Stimulated activated naive CD4-positive, alpha-beta T cell (primary cell): ENCODE data around the gene PPP1R1C.
A peak's percentile ranks its signal among the peaks of the same experiment; 100 is the strongest.
"Not testable (repeated sequence)": the region's sequence is repeated elsewhere in the genome, so short reads cannot be mapped to it uniquely, and the experiment has no call there.

Source experiments
- DNase-seq, 6 experiments: peaks; one replicate each; lab custom pipeline; 2025; lab: John Stamatoyannopoulos, UW

Gene PPP1R1C, protein sequence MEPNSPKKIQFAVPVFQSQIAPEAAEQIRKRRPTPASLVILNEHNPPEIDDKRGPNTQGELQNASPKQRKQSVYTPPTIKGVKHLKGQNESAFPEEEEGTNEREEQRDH

DNA sequence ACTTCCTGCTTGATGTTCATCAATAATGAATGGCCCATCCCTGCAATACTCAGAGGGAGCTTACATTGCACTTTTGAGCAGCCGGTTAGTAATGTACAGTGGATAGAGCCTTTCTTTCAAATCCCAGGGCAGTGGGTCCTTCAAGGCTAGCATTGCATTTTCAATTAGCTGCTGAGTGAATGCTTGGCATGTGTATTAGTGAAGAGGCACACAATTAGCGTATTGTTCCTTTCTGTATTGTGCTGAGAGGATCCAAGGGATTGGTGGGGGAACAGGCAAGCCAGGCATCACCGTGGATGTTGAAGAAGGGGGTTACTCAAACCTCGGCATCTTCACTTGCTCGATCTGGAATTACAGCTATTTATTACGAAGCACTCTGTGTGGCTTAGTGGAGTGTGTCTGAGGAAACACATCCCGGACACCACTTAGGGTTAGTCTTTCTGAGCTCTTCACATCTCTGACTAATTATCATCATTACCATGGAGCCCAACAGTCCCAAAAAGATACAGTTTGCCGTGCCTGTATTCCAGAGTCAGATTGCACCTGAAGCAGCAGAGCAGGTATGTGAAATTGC is at the start of gene PPP1R1C:
TSS of gene PPP1R1C (plus strand) at position 222 of the 574 bp plus-strand sequence. CDS start at position 480, 258 bp downstream.
- DNase-seq: no peak

DNA sequence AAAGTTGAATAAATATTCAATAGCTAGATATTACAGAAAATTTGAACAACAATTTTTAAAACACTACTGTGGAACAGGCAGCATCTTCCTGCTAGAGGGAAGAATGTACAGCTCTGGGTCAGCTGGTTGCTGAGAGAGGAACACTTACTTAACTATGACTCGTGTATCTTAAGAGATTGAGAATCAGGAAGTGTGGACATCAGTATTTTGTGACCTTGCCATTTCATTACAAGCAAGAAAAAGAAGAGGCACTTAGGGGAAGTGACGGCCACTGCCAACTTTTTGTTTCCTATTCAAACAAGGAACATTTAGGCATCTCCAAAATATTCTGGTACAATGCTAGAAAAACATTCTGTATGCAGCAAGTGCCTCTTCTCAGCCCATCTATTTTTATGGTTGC is 48.2 kb upstream of the PPP1R1C start:
- DNase-seq: no peak

DNA sequence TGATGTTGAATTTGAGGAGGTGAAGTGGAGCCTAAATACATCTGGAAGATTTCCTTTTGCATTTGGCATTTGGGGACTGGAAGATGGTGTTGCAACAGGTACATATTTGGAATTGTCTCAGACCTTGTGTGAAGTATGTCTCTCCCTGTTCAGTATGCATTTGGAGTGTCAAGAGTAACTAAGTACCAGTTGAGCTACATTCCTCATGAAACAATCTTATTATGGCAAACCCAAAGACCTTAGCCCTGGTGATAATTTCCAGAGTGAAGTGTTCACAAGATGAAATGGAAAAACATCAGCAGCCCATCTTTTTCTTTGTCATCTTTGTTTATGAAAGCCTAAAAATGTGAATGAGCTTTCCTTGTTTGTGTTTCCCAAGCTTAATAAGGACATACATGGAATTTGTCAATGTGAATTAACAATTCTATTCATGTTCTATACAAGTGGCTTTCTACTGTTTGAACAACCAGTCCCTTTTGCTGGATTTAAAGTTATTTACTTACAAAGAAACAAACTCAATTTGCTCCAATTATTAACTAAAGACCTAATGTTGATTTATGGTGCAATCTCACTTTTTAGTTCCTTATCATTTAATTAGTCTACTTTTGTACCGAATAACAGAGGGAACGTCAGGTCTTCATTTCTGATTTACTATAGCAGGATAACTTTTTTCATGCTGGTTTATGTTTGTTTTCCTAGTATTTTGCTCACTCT is 42.1 kb upstream of the PPP1R1C start:
- no peak for DNase-seq

DNA sequence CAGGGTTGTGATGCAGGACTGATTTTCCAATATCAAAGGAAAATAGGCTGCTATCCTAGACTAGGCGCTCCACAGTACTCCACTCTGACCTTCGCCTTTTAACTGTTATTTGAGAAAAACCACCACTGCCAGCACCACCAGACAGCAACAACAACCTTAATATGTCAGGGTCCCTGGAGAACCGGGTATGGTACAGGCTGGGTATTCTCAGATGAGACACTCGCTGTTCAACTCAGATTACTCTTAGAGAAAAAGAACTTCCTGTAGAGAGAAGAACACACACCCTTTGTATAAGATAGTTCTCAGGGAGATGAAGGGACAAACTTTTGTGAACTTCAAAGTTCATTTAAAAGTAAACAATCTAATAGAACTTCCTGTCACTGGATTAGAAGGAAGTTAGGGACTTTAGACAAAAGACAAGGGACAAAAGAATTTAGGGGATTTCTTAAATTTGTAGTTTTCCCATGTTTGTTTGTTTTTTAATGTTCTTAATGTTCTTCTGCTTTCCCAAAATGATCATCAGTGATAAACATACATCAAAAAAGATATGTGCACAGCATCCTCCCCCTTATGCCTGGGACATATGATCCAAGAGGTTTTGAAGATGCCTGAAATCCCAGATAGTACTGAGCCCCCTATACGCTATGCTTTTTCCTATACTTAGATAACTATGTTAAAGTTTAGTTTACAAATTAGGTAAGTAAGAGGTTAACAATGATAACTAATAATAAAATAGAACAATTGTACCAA is 41.3 kb upstream of the PPP1R1C start:
- no peak for DNase-seq

DNA sequence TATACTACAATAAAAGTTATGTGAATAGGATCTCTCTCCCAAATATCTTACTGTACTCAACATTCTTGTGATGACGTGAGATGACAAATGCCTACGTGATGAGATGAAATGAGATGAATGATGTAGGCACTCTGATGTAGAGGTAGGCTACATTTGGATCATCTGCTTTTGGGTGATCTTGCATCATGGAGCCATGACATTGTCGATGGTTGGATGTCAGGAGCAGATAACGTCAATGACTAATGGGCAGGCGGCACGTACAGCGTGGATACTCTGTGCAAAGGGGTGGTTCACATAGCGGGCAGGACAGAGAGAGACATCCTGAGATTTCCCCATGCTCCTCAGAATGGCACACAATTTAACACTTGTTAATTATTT is 40.8 kb upstream of the PPP1R1C start:
- DNase-seq: no peak

DNA sequence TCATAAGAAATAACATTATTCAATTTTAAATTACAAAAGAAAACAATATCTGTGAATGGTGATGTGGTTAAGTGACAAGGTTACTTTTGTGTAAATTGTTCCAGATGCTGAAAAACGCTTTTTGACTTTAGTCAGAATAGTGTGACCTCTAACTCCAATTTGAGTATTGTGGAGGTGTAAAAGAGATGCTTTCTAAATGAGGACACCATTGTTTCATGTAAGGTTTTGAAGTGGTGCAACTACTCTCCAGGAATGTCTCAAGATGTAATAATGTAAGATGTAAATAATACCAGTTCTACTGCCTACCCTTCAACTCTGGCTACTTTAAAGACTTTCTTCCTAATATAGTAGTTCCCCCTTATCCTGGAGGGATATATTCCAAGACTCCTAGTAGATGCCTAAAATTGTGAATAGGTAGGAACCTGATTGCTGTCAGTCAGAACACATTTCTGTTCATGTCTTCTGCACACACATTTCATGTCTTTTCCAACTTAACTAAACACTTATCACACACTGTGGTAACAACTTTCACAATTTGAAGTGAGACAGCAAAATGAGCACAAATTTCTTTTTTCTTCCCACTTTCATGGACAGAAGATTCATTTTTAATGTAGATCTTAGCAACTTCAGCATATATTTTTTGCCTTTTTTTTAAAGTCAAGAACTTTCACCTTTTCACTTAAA is 39.1 kb upstream of the PPP1R1C start:
- DNase-seq: no peak

DNA sequence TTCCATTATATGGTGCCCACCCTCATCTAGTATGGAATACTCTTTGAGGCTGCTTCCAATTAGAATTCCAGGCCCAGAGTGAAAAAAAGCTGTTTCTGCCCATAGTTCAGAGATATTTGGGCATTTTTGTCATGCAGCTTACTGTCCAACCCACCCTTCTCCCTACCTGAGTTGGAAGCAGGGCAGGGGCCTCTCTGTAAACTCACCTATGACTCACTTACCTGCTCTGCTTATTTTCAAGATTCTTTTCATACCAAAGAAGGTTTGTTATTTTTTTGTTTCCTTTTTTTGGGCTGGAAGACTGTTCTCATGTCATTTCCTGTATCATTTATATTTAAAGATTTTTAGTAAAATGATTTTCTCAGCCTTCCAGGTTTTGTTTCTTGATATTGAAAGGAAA is 38.4 kb upstream of the PPP1R1C start:
- DNase-seq: no peak

DNA sequence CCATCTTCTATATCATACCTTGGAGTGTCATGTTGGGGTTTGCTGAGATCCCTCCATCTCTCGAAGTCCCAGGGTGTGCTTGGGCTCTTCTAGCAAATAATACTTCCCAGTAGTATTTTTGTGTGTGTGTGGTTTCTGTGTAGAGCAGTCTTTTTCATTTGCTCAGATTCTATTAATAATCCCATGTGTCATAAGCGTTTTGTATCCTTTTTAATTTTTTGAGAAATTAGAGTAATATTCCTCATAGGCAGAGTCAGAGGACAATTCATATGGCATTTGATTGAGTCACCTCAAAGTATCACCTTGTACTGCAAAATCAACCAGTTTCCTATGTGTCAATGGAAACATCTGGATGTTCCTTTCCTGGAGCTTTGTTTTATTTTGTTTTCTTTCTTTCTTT is 37.4 kb upstream of the PPP1R1C start:
- no peak for DNase-seq

DNA sequence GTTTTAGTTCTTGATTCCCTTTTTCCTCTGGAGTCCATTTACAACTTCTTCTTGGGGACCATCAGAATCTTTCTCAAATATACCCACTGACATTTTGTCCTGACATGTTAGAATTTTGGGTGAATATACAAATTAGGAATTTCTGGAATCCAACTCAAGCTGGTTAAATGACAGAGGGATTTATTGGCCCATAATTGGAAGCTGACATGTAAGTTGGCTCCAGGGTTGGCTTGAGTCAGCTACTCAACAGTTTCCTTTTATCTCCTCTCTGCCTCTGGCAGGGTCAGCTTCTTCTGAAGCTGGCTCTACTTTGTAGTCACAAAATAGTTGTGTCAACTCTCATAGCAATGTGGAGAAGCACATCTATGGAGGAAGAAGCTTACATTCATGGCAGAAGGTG is 36.6 kb upstream of the PPP1R1C start:
- DNase-seq: no peak

DNA sequence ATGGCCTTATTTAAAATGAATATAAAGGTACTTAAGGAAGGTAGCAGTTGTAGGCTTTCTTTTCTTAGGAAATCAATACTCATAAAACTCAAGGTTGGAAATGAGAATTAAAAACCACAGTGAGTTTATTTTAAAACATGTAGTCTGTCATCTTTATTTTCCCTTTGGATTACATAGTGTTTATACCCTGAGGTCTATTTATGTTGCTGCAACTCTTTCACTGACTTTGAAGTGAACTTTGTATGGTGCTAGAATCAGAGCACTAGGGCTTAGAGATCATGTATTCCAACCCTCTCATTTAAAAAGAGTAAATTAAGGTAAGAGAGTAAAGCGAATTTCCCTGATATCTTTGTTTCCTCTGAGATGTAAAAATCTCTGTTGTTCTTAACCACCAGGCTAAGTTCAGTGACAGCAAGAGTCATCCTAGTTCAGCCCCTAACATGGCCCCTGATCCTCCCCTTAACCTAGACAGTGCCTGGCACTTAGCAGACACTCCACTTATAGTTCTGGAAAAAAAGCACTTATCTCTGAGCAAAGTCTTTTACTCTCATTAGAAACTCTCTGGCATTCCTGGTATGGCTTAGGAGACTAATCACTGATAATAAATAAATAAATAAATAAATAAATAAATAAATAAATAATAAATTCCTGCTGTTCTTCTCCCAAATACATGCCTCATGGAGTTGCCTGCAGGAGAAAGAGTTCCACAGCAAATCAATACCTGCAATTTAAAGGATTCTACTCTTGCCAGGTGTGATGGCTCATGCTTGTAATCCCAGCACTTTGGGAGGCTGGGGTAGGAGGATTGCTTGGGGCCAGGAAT is 33.0 kb upstream of the PPP1R1C start:
- DNase-seq: no peak

DNA sequence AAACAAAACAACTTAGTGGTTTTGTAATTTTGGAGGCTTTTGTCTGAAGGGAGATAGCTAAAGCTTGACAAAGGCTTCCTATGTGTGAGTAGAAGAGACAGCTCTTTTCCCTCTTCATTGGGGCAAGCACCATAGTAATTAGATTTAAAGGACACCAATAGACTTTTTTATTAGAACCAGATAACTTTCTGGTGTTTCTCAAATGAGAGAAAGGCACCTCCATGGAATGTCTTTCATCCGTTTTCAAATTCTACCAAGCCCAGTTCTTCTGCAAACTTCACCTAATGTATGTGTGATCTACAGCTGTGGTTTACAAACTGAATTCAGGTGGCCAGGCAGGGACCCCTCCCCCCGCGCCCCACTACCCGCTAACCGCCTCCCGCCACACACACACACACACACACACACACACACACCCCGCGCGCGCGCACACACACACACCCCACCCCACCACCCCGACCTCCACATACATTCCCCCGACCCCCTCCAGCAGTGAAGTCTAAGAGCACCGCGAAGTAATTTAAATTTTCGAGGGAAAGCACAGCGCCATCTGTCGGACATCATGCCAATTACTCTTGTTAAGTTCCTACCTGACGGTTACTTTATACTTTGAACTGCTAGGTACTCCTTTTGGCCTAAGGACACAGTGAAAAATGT is 31.6 kb upstream of the PPP1R1C start:
- peak; percentile 25 to 55 (median 41) for DNase-seq

DNA sequence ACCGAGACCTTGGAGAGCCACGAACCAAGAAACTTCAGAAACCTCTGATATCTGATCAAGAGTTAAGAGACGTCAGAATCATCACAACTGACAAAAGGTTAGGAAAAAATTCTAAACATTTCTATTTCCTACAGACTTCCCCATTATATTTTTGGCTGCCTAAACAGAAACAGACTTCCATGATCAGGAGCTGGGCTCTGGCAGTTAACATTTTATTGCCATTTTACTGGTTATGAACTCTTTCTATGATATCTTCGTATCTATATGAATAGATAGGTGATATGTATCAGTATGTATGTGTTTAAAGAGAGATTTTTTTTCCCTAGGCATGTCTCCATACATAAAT is 31.1 kb upstream of the PPP1R1C start:
- peak in 1 of 6 experiments; percentile 37 for DNase-seq

DNA sequence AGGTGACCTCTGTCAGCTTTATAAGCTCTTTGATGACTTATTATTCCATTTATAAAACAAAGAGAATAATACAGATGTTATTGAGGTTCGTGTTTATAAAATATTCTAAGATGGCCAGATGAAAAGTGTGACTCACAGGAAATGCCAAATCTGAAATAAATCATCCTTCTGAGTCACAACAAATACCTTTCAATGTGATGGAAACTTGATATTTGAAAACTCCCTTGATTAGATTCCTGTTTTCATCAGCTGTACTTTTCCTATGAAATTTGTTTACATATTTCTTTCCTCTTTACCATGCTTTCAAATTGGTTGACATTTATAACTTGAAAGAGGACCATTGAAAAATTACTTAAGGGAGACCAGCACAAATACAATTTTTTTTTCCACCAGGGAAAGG is 30.6 kb upstream of the PPP1R1C start:
- DNase-seq: no peak

DNA sequence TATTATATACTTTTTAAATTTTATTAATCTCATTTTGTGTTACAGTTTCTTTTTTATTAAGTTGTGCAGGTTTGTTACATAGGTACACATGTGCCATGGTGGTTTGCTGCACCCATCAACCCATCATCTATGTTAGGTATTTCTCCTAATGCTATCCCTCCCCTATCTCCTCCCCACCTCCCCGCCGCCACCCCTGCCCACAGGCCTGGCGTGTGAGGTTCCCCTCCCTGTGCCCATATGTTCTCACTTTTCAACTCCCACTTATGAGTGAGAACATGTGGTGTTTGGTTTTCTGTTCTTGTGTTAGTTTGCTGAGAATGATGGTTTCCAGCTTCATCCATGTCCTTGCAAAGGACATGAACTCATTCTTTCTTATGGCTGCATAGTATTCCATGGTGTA is 29.8 kb upstream of the PPP1R1C start:
- DNase-seq: not testable (repeated sequence)

DNA sequence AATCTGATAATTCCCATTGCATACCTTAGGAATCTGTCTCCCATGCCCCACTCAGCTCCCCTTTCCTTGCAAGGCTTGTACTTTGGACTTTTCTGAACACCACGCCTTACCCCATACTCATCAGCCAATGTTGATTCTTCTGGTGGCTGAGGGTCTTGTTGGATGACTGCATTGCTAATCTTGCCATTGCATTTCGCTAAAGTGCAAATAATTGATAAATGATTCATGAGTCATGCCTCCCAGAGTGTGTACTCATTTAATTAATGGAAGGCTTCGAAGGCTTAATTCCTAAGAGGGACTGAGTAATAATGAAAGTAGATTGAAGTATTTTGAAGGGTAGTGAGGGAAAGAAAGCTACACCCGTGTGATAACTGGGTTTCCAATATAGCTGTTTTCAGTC is 28.0 kb upstream of the PPP1R1C start:
- DNase-seq: no peak

DNA sequence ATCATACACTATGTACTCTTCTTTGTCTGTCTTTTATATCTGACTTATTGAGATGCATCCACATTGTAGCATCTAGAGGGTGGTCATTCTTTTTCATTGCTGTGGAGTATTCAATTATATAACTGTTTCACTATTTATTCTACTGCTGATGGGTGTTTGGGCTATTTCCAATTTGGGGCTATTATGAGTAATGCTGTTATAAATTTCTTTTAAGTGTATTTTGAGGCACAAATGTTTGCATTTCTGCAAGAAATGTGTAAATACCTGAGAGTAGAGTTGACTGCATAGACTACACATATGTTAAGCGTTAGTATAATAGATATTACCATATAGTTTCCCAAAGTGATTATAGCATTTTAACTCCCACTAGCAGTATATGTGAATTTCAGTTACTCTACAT is 26.9 kb upstream of the PPP1R1C start:
- no peak for DNase-seq

DNA sequence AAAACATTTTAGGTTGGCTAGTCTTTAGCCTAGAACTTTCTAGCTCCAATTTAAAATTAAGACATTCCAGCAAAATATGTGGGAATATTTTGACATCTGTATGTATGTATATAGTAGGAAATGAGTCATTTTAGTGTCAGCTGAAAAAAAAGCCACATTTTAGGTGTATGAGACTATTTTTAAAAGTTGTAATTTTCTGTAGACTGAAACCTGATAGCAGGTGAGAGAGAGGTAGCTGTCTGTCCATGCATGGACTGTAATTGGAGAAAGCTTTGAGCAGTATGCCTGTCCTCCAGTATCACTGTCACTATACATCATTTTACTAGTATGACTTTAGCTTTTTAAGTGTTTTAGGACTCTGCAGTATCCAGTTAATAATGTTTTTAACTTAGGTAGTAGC is 26.1 kb upstream of the PPP1R1C start:
- DNase-seq: no peak

DNA sequence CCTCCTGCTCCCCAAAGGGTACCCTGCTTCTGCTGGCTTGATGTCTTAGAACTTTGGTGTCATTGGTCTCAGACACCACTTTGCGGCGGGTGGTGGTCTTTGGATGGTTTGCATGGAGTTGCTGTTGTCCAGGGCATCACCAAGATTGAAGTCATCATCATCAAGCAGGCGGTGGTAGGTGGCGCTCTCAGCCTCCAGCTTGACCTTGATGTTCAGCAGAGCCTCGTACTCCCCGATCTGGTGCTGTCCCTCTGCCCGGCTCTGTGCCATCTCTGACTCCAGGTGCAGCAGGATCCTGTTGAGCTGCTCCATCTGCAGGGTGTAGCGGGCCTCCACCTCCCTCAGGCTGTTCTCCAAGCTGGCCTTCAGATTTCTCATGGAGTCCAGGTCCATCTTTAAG is 24.5 kb upstream of the PPP1R1C start:
- not testable (repeated sequence) for DNase-seq

DNA sequence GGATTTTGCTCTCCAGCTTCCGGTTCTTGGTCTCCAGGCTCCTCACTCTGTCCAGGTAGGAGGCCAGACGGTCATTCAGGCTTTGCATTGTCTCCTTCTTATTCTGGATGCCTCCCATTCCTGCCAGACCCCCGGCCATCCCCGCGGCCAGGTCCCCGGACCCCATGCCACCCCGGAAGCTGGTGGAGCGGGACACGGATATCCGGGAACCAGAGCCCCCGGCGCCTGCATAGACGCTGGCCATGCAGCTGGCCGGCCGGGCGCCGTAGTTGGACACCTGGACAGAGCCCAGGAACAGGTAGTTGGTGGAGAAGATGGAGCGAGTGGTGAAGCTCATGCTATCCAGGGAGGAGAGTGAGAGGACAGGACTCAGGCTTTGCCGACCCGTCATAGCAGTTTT is 23.5 kb upstream of the PPP1R1C start:
- DNase-seq: no peak

DNA sequence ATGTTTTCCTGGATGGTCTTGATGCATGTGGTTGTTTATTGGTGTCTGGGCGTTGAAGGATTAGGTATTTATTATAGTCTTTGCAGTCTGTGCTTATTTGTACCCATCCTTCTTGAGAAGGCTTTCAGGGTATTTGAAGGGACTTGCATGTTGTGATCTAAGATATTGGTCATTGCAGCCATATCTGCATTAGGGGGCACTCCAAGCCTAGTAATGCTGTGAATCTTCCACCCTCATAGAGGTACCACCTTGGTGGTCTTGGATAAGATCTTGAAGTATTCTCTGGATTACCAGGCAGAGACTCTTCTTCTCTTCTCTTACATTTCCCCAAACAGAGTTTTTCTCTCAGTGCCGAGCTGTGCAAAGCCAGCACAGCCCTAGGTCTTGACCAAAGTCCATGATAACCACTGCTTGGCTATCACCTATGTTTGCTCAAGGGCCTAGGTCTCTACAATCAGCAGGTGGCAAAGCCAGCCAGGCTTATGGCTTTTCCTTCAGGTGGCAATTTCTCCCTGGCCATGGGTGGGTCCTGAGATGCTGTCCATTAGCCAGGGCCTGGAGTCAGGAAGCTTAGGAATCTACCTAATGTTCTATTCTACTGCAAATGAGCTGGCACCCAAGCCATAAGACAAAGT is 15.4 kb upstream of the PPP1R1C start:
- no peak for DNase-seq

DNA sequence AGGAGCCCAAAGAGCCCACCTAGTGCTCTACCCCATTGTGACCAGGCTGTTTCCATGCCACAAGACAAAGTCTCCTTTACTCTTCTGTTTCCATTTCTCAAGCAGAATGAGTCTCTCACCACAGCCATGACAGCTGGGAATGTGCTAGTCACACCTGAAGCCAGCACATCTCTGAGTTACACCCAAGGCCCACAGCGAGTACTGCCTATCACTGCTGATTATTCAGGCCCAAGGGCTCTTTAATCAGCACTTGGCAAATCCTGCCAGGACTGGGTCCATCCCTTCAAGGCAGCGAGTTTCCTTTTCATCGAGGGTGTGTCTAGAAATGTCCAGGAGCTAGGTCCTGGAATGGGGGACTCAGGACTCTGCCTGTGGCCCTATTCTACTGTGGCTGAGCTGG is 14.6 kb upstream of the PPP1R1C start:
- DNase-seq: no peak
